NCI-H1105 (cell line): ENCODE results near the gene VRK3.
"Not testable (repeated sequence)": the region's sequence is repeated elsewhere in the genome, so short reads cannot be mapped to it uniquely, and the experiment has no call there.

Experiments used
- DNase-seq: peaks from one replicate; lab custom pipeline; 2025; lab: John Stamatoyannopoulos, UW

VRK3 gene, protein sequence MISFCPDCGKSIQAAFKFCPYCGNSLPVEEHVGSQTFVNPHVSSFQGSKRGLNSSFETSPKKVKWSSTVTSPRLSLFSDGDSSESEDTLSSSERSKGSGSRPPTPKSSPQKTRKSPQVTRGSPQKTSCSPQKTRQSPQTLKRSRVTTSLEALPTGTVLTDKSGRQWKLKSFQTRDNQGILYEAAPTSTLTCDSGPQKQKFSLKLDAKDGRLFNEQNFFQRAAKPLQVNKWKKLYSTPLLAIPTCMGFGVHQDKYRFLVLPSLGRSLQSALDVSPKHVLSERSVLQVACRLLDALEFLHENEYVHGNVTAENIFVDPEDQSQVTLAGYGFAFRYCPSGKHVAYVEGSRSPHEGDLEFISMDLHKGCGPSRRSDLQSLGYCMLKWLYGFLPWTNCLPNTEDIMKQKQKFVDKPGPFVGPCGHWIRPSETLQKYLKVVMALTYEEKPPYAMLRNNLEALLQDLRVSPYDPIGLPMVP

GRCh38 chr19:50025022-50025793, at the start of gene VRK3:
Gene VRK3 (minus strand): TSS chr19:50025372. CDS start chr19:50016162, 9,210 bp downstream.
- peak; percentile 99 for DNase-seq

- DNase-seq = not testable (repeated sequence)
These were observed 43.2 kb upstream of the VRK3 start for GRCh38 chr19:50068382-50068781.

DNA sequence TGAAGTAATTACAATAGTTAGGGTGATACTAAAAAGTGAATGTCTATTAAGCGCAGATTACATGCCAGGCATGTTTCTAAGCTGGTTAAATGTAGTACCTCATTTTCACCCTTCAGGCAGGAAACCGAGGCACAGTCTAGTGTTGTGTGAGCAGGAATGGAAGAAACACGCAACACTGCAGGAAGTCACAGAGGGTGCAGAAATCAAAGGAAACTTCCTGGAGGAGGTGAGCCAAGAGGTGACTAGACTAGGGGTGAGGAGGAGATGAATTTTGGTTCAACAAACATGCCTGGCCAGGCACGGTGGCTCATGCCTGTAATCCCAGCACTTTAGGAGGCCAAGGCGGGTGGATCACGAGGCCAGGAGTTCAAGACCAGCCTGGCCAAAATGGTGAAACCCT, 42.4 kb upstream of the VRK3 start:
- DNase-seq = no peak

- no peak for DNase-seq
These were observed 40.8 kb upstream of the VRK3 start for GRCh38 chr19:50065938-50066337.

GRCh38 chr19:50061650-50062049, 36.5 kb upstream of the VRK3 start:
- no peak for DNase-seq

DNA sequence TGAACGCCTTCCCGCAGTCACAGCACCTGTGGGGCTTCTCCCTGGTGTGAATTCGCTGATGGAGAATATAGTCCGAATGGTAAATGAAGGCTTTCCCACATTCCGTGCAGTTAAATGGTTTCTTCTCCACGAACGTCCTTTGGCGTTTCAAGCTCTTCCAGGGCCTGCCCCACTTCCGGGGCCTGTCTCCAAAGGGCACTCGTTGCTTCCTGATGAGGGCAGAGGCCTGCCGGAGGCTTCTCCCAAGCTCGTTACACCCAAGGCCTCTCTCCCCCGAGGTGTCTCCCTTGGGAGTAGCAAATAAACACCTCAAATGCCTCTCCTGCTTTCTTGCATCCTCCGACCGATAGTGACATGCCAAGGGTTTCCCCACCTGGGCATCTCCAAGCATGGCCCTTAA, 34.9 kb upstream of the VRK3 start:
- DNase-seq = no peak

DNA sequence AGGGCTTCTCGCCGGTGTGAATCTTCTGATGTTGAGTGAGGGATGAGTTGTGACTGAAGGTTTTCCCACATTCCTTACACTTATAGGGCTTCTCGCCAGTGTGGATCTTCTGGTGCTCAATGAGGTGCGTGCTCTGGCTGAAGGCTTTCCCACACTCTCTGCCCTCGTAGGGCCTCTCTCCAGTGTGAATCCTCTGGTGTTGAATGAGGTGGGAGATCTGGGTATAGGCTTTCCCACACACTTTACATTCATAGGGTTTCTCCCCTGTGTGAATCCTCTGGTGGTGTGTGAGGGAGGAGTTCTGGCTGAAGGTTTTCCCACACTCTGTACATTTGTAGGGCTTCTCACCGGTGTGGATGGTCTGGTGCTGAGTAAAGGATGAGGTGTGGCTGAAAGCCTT, 33.9 kb upstream of the VRK3 start:
- no peak for DNase-seq

DNA sequence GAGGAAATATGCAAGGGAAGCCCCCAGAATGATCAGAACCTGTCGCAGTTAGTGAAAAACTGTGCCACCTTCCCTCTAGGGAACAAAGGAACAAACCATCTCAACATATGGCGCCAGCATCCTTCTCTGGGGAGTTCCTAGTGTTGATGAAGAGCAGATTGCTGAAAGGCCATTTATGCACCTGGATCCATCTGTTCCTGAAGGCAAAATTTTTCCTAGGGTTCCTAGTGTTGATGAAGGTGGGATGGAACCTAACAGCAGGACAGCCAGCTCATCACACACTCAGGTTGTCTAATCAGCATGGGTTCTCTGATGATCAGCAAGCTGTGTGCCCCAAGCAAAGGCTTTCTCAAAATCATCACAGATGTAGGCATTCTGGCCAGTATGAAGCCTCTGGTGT, 33.3 kb upstream of the VRK3 start:
- no peak for DNase-seq

DNA sequence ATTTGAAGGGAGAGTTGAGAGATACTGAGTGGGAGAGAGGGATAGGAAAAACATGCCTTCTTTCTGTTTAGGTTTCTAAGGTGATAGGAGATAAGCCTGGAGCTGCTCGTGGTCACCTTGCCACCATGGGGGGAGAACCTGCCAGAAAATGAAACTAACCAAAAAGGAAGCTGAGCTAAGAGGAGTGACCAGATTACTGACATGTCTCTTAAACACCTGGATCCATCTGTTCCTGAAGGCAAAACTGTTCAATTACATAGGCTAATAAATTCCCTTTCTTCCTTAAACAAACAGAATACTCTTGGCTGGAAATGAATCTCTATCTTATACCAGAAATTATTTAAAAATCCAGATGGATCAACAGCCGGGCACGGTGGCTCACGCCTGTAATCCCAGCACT, 27.9 kb upstream of the VRK3 start:
- no peak for DNase-seq

DNA sequence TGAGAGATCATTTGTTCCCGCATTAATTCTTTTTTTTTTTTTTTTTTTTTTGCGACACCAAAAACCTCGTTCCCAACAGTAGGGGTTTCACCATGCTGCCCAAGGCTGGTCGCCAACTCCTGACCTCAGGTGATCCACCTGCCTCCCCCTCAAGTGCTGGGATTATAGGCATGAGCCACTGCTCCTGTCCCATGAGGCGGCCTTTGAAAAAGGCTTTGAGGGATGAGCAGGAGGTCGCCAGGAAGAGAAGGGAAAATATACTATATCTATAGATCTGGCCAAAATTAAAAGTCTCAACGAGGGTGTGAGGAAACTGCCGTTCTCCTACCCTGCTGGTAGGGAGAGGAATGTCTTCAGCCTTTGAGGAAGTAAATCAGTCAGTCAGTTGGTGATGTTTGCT, 26.8 kb upstream of the VRK3 start:
- no peak for DNase-seq

GRCh38 chr19:50051228-50051895, 26.2 kb upstream of the VRK3 start:
- not testable (repeated sequence) for DNase-seq

- DNase-seq = peak; percentile 89
These were observed 25.4 kb upstream of the VRK3 start for GRCh38 chr19:50050406-50051227.

DNA sequence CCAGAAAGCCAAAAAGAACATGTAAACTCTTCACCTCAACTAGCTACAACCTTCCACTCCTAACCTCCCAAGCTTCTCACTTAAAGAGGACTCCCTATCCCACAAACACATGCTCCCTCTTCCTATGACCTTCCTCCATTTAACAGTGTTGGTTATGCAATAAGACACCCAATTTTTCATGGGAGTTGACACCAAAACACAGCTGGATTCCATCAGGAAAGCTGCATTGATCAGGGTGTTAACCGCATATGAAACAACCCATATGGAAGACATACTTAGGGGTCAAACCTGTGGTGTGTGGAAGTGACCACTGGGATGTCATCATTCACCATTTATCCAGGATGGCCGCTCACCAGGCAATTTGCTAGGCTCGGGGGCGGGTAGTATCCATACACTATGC, 22.5 kb upstream of the VRK3 start:
- no peak for DNase-seq

DNA sequence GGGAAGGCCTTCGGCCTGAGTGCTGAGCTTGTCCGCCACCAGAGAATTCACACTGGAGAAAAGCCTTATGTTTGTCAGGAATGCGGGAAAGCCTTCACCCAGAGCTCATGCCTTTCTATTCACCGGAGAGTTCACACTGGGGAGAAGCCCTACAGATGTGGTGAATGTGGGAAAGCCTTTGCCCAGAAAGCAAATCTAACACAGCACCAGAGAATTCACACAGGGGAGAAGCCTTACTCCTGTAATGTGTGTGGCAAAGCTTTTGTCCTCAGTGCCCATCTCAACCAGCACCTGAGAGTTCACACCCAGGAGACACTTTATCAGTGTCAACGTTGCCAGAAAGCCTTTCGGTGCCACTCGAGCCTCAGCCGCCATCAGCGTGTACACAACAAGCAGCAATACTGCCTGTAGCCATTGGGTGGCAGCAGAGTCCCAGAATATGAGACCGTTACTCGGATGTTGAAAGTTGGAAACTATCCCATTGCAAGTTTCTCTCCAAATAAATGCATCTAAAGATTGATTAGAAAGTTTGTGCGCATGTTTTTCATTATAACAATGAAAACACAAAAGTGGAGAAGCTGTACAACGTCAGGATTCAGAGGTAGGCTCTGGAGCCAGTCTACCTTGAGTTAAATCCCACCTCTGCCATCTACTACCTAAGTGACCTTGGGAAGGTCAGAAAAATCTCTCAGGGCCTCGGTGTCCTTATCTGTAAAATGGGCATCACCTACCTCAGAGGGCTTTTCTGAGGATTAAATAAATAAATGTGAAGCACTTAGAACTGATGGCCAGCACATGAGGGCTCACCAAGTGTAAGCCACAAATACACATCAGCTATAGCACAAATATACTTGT, 21.7 kb upstream of the VRK3 start:
- peak; percentile 53 for DNase-seq

- no peak for DNase-seq
These were observed 19.8 kb upstream of the VRK3 start for GRCh38 chr19:50044922-50045321.

GRCh38 chr19:50043967-50044366, 18.8 kb upstream of the VRK3 start:
- no peak for DNase-seq

DNA sequence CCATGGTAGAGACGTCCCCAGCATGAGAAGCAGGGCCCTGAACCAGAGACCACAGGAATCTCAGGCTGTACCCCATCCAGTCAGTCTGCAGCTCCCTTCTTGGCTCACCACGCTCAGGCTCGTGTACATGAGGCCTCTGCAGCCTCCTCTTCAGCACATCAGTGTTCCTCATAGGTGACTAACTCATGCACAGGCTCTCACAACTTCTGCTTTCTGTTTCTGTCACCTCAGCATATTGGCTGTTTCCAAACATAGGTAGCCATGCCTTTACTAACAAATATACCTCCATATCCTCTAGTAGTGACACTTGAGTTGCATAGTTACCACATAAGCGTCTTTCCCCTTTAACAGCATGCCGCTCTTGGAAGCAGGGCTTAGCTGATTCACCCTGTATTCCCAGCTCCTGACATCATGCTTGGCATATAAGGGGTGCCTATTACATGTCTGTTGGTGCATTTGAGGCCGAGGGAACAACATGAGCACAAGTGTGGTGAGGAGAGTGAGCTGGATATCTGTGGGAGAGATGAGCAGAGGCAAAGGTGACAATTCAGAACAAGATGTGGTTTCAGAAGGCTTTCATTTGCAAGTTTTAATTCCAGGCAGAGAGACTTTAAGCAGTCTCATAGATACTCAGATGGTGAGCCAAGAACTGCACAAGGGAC, 17.3 kb upstream of the VRK3 start:
- no peak for DNase-seq

- no peak for DNase-seq
These were observed 15.8 kb upstream of the VRK3 start for GRCh38 chr19:50040967-50041366.

- no peak for DNase-seq
These were observed 14.8 kb upstream of the VRK3 start for GRCh38 chr19:50039968-50040367.

DNA sequence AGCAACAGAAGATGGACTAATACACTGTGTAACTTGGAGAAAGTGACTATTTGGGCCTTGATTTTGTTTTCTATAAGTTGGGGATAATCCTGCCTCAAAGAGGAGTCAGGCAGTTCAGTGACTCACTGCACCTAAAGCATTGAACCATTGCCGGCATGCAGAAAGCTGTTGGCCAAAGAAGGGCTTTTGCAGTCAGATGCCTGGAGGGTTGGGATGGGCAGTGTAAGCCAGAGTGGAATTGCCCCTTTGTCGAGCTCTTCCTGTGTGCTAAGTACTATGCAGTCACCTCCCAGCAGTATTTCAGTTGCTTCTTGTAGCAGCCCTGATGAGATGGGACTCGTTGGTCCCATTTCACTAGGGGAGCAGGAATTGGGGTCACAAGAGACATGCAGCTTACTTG, 11.7 kb upstream of the VRK3 start:
- no peak for DNase-seq
